Type B pancreatic cell (in vitro differentiated cells): ENCODE measurements around the gene HCN2. TPM values are rescaled to one million over a fixed set of nuclear protein-coding genes. Genes with fewer than 3 reads are reported as not detected.

Experiments used
- DNase-seq: peaks from one replicate; pipeline ENCODE4 v3.0.0; 2021; ENCODE audit warnings: mixed read lengths; ENCODE audit not compliant: unreplicated experiment; ENCODE audit errors: extremely low spot score
- H3K27ac Mint-ChIP-seq: 2 replicates; pipeline ENCODE4 v1.8.0; 2021; ENCODE audit warnings: mild to moderate bottlenecking, mixed read lengths
- H3K27me3 Mint-ChIP-seq: 2 replicates; pipeline ENCODE4 v1.8.0; 2021; ENCODE audit warnings: mixed read lengths
- H3K36me3 Mint-ChIP-seq: 2 replicates; pipeline ENCODE4 v1.8.0; 2021; ENCODE audit warnings: mixed read lengths
- H3K4me1 Mint-ChIP-seq: one replicate; pipeline ENCODE4 v1.8.0; 2021; ENCODE audit warnings: mixed read lengths; ENCODE audit not compliant: unreplicated experiment
- H3K4me3 Mint-ChIP-seq: 2 replicates; pipeline ENCODE4 v1.8.0; 2021; ENCODE audit warnings: mild to moderate bottlenecking, mixed read lengths
- H3K9me3 Mint-ChIP-seq: 2 replicates; pipeline ENCODE4 v1.8.0; 2021; ENCODE audit warnings: mixed read lengths
- total RNA-seq: library from RNA; stranded (reverse); gene quantifications from 2 replicates; pipeline ENCODE4 v1.2.1, GENCODE V29; 2021; ENCODE audit warnings: low replicate concordance
- TF ChIP-seq, protein P1 (sequence below): fragments of 200-600 bp; sonication (generic); conservative IDR thresholded peaks from 2 replicates; pipeline ENCODE4 v1.5.0; 2021; ENCODE audit warnings: antibody characterized with exemption, mild to moderate bottlenecking

Gene HCN2
- total RNA-seq, 1 donor from 2014 or later: 1.4 TPM

DNA sequence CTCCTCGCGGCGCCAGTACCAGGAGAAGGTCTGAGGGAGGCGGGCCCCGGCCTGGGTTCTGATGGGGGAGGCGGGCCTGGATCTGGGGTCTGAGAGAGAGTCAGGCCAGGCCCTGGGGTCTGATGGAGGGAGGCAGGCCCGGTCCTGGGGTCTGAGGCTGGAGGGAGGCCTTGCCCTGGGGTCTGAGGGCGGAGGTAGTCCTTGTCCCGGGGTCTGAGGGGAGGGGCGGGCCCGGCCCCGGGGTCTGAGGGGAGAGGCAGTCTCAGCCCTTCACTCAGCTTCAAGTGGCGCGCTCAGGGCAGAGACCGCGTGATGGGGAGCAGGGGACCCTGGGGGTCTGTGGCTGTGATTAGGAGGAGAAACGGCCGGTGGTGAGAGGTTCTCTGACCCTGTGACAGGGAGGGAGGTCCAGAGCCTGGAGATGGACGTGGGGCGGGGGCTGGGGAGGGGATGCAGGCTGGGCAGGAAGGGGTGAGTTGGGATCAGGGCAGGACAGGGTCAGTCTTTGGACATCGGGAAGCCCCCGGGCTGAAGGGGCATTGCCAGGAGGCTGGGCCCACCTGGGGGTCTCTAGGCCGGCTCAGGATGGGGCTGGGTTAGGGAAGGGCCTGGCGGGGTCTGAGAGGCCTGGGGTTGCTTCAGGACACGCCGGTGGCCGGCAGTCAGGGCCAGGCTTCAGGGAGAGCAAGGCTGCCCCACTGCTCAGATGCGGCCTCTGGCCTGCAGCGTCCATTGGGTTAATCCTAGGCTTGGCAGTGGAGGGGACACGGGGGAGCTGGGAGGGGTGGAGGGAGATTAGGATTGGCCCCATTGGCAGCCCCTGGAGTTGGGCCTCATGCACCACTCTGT is 18.7 kb downstream of the HCN2 start:
- H3K27ac Mint-ChIP-seq: no peak overlapping the region
- no peak for DNase-seq
- H3K9me3 Mint-ChIP-seq: no peaks in the 10 kb centered on the region
- H3K36me3 Mint-ChIP-seq: no peaks in the 10 kb centered on the region
- no peaks in the 10 kb centered on the region for H3K27me3 Mint-ChIP-seq
- no peak overlapping the region for H3K4me3 Mint-ChIP-seq
- H3K4me1 Mint-ChIP-seq: peaks cover 5% of the 10 kb centered on the region
- TF ChIP-seq, protein P1, sequence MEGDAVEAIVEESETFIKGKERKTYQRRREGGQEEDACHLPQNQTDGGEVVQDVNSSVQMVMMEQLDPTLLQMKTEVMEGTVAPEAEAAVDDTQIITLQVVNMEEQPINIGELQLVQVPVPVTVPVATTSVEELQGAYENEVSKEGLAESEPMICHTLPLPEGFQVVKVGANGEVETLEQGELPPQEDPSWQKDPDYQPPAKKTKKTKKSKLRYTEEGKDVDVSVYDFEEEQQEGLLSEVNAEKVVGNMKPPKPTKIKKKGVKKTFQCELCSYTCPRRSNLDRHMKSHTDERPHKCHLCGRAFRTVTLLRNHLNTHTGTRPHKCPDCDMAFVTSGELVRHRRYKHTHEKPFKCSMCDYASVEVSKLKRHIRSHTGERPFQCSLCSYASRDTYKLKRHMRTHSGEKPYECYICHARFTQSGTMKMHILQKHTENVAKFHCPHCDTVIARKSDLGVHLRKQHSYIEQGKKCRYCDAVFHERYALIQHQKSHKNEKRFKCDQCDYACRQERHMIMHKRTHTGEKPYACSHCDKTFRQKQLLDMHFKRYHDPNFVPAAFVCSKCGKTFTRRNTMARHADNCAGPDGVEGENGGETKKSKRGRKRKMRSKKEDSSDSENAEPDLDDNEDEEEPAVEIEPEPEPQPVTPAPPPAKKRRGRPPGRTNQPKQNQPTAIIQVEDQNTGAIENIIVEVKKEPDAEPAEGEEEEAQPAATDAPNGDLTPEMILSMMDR: no peak

DNA sequence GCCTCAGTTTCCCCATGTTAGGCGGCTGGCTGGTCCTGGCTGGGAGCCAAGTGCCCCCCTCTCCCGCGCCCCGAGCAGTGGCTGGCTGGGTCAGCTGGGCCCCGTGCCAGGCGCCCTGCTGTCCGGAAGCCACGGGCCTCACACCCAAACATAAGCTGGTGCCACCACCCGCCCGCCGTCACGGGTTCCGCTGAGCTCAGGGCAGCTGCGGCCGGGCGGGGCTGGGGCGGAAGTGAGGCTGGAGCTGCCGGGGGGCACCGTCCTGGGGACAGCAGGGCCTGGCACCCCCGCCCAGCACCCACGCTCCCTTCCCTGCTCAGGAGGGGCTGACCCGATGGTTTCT is 19.3 kb downstream of the HCN2 start:
- DNase-seq: no peak
- no peaks in the 10 kb centered on the region for H3K27me3 Mint-ChIP-seq

DNA sequence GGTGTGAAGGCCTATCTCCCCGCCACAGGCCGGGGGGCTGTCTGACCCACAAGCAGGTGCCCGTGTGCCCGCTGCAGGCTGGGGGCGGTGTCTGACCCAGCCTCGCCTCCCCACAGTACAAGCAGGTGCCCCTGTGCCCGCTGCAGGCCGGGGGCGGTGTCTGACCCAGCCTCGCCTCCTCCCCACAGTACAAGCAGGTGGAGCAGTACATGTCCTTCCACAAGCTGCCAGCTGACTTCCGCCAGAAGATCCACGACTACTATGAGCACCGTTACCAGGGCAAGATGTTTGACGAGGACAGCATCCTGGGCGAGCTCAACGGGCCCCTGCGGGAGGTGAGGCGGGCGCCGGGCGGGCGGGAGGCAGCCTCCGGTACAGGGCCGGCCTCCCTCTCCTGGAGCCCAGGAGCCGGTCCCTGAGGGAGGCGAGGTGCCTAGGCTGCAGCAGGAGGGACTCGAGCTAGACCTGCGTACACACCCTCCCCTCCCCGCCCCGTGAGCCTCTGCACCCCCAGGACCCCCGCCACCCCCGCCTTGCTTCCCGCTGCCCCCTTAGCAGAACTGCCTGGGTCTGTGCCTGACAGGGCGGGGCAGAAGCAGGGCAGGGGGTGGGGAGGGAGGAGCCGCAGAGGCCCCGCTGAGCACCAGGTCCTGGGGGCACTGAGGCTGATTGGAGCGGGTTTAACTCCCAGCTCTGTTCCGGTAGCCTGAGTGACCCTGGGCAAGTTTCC is 20.6 kb downstream of the HCN2 start:
- Mint-ChIP-seq H3K27ac (no peak overlapping the region), H3K36me3 (peaks cover 7% of the 10 kb centered on the region), H3K27me3 (no peaks in the 10 kb centered on the region), H3K4me3 (no peak overlapping the region), H3K4me1 (peaks cover 5% of the 10 kb centered on the region), H3K9me3 (no peaks in the 10 kb centered on the region)
- no peak for DNase-seq
- TF ChIP-seq, protein P1: no peak

More for the DNA sequence above, 19.3 kb downstream of the HCN2 start:
- Mint-ChIP-seq H3K36me3 (no peaks in the 10 kb centered on the region), H3K4me3 (no peak overlapping the region), H3K4me1 (peaks cover 5% of the 10 kb centered on the region), H3K9me3 (no peaks in the 10 kb centered on the region), H3K27ac (no peak overlapping the region)
- TF ChIP-seq, protein P1: no peak

DNA sequence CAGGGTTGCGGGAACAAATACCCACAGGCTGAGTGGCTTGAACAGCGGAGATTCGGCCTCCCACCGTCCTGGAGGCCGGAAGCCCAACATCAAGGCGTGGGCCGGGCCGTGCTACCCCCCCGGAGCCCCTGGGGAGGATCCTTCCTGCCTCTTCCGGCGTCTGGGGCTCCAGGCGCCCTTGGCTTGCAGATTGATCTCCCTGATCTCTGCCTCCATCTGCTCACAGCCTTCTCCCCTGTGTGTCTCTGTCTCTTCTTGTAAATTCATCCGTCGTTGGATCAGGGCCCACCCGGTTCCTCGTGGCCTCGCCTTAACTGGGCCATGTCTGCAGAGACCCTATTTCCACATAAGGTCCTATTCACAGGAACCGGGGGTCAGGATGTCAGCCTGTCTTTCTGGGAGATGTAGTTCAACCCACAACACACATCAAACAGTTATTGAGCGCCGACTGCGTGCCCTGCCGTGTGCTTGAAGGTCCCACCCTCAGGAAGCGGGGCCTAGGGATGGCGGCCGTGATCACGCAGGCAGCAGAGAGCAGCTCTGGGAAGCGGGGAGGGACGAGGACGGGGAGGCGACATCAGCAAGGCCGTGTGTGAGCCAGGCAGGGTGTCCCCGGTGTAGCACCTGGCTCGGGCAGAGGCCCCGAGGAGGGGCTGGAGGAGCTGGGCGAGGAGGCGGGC is 21.3 kb downstream of the HCN2 start:
- no peak for DNase-seq
- H3K27ac Mint-ChIP-seq: no peak overlapping the region
- H3K36me3 Mint-ChIP-seq: peaks cover 10% of the 10 kb centered on the region
- peaks cover 5% of the 10 kb centered on the region for H3K4me1 Mint-ChIP-seq
- TF ChIP-seq, protein P1: no peak
- H3K9me3 Mint-ChIP-seq: no peaks in the 10 kb centered on the region
- no peaks in the 10 kb centered on the region for H3K27me3 Mint-ChIP-seq
- no peak overlapping the region for H3K4me3 Mint-ChIP-seq

DNA sequence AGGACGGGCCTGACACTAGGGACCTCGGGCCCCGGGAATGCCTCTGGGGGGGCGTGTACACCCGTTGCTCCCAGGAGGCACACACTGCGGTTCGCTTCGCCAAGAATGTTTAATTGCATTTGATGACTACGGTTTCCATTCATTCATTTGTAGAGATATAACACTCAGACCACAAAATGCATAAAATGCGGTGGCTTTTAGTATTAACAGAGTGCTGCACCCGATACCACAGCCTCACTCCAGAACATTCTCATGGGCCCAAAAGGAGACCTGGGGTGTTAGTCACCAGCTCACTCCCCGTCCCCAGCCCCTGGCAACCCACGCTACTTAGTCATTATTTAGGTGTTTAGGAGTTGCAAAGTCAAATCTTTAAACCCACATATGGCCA is 21.8 kb downstream of the HCN2 start:
- Mint-ChIP-seq H3K4me1 (peaks cover 5% of the 10 kb centered on the region), H3K27ac (no peak overlapping the region), H3K36me3 (peaks cover 10% of the 10 kb centered on the region), H3K4me3 (no peak overlapping the region), H3K9me3 (no peaks in the 10 kb centered on the region), H3K27me3 (no peaks in the 10 kb centered on the region)
- no peak for DNase-seq
- TF ChIP-seq, protein P1: no peak
